Vagina (tissue), 2 donors: Measurements from ENCODE around the gene PCGF3. TPM values are rescaled to one million over a fixed set of nuclear protein-coding genes. Genes with fewer than 3 reads are reported as not detected.

Source experiments
- DNase-seq, 2 donors: peaks; one replicate each; pipeline ENCODE4 v3.0.0-alpha.2; 2017; ENCODE audit errors: extremely low spot score in 2 of 2
- H3K27ac ChIP-seq: fragments of 200-600 bp; sonication (generic); one replicate; pipeline ENCODE4 v1.5.1; 2019
- H3K27me3 ChIP-seq: fragments of 200-600 bp; sonication (generic); one replicate; pipeline ENCODE4 v1.5.1; 2019
- H3K36me3 ChIP-seq, 2 donors: fragments of 200-600 bp; sonication (generic); one replicate each; pipeline ENCODE4 v1.5.1; 2017 to 2019
- H3K4me1 ChIP-seq: fragments of 200-600 bp; sonication (generic); one replicate; pipeline ENCODE4 v1.5.1; 2019
- H3K4me3 ChIP-seq, 2 donors: fragments of 200-600 bp; sonication (generic); 1 replicate in 1 of 2; 2 replicates in 1 of 2; pipeline ENCODE4 v1.5.1; 2016 to 2019
- H3K9me3 ChIP-seq: fragments of 200-600 bp; sonication (generic); one replicate; pipeline ENCODE4 v1.5.1; 2019
- POLR2A ChIP-seq, 2 donors: fragments of 450-650 bp; IDR thresholded peaks; one replicate each; pipeline ENCODE4 v1.6.1; 2017; ENCODE audit warnings: antibody characterized with exemption in 2 of 2, mild to moderate bottlenecking in 2 of 2, moderate library complexity in 2 of 2
- POLR2AphosphoS5 ChIP-seq, 2 donors: sonication (generic); formaldehyde crosslinking; IDR thresholded peaks; one replicate each; pipeline ENCODE4 v1.9.0; 2017; ENCODE audit warnings: antibody characterized with exemption in 2 of 2, mild to moderate bottlenecking in 2 of 2, low read depth in 1 of 2; ENCODE audit not compliant: insufficient read depth in 1 of 2
- intact Hi-C: fragments of 100-400 bp; cut with DNase I; formaldehyde crosslinking; loops from one replicate; pipeline ENCODE4 v1.15.1; 2023
- total RNA-seq: library from RNA; depleted of rRNA; stranded (reverse); fragments of >200 nt; gene quantifications from one replicate; pipeline ENCODE4 v1.2.3, GENCODE V29; 2016
- TF ChIP-seq, protein P1 (sequence below), 3 experiments: fragments of 450-650 bp in 2 of 3; fragments of 200-600 bp in 1 of 3; sonication (generic) in 1 of 3; IDR thresholded peaks; one replicate each; pipeline ENCODE4 v1.5.1; 2017 to 2019; ENCODE audit warnings: antibody characterized with exemption in 3 of 3, mild to moderate bottlenecking in 2 of 3, moderate library complexity in 2 of 3

The PCGF3 gene
- total RNA-seq, 1 donor from 2014 or later, result 64.8 TPM

DNA sequence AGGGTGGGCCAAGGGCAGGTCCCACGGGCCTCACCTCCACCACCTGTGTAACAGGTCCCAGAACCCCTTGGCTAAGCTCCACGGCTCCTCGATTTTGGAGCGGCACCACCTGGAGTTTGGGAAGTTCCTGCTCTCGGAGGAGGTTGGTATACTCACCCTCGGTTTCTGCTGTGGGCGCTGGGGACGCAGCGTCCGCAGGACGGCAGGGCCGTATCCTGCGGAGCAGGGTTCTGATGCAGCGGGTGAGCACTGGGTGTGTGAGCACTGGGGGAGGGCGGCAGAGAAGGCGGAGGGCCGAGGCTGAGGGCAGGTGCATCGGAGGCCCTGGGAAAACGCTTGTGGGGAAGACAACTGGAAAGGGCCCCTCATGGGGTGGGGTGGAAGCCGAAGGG is 42.6 kb upstream of the PCGF3 start:
- no peaks in the 10 kb centered on the region for H3K9me3 ChIP-seq
- no peaks in the 10 kb centered on the region for H3K27me3 ChIP-seq
- H3K27ac ChIP-seq, result peak overlapping the region; percentile 27
- TF ChIP-seq POLR2AphosphoS5 (IDR thresholded peaks at IDR 0.05; ENCODE audit: insufficient read depth in 1 of 2, low read depth in 1 of 2) (no peak), POLR2A (IDR thresholded peaks at IDR 0.05) (no peak)
- TF ChIP-seq, protein P1, sequence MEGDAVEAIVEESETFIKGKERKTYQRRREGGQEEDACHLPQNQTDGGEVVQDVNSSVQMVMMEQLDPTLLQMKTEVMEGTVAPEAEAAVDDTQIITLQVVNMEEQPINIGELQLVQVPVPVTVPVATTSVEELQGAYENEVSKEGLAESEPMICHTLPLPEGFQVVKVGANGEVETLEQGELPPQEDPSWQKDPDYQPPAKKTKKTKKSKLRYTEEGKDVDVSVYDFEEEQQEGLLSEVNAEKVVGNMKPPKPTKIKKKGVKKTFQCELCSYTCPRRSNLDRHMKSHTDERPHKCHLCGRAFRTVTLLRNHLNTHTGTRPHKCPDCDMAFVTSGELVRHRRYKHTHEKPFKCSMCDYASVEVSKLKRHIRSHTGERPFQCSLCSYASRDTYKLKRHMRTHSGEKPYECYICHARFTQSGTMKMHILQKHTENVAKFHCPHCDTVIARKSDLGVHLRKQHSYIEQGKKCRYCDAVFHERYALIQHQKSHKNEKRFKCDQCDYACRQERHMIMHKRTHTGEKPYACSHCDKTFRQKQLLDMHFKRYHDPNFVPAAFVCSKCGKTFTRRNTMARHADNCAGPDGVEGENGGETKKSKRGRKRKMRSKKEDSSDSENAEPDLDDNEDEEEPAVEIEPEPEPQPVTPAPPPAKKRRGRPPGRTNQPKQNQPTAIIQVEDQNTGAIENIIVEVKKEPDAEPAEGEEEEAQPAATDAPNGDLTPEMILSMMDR (IDR thresholded peaks at IDR 0.05), result no peak
- peak overlapping the region; percentile 61 to 71 for H3K4me3 ChIP-seq
- intact Hi-C loops, result no loop called here
- no peak for DNase-seq
- H3K36me3 ChIP-seq, result no peaks in the 10 kb centered on the region
- peaks cover 17% of the 10 kb centered on the region for H3K4me1 ChIP-seq

DNA sequence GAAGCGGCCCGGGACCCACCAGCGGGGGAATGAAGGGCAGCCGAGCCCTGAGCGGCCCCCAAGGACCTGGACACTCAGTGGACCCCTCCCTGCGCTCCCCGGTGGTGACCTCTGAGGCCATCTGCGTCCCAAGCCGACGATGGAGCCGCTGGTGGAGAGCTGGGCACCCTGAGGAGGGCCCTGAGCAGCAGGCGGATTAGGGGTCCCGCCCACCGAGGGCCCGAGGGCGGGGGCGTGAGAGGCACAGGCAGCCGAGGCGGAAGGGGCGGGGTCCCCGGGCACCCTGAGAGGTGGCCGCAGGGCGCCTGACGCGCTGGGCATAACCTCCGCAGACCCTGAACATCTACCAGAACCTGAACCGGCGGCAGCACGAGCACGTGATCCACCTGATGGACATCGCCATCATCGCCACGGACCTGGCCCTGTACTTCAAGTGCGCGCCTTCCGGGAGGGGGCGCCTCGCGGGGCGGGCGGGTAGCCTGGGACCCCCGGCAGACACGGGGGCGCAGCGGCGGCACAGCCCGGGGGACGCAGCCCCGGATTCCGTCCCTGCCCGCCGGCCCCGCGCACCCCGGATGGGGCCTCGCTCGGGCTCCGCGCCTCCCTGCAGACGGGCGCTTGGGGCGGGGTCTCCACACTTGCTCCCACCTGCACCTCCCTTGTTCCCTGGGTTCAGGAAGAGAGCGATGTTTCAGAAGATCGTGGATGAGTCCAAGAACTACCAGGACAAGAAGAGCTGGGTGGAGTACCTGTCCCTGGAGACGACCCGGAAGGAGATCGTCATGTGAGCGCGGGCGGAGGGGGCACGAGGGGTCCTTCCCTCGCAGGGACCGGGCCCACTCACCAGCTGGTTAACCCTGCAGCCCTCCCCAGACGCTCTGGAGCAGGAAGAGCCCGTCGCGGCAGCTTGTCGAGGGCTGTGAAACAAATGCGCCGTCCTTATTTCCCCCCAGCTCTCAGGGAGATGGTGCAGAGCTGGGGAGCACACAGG is 41.9 kb upstream of the PCGF3 start:
- Histone ChIP-seq H3K36me3 (no peaks in the 10 kb centered on the region), H3K9me3 (no peaks in the 10 kb centered on the region), H3K27ac (peak overlapping the region; percentile 27), H3K27me3 (no peaks in the 10 kb centered on the region), H3K4me3 (peak overlapping the region; percentile 61 to 71), H3K4me1 (peaks cover 17% of the 10 kb centered on the region)
- no peak for DNase-seq
- intact Hi-C loops, result no loop called here
- TF ChIP-seq POLR2A (IDR thresholded peaks at IDR 0.05) (no peak), POLR2AphosphoS5 (IDR thresholded peaks at IDR 0.05; ENCODE audit: insufficient read depth in 1 of 2, low read depth in 1 of 2) (no peak)
- TF ChIP-seq, protein P1 (IDR thresholded peaks at IDR 0.05), result no peak

DNA sequence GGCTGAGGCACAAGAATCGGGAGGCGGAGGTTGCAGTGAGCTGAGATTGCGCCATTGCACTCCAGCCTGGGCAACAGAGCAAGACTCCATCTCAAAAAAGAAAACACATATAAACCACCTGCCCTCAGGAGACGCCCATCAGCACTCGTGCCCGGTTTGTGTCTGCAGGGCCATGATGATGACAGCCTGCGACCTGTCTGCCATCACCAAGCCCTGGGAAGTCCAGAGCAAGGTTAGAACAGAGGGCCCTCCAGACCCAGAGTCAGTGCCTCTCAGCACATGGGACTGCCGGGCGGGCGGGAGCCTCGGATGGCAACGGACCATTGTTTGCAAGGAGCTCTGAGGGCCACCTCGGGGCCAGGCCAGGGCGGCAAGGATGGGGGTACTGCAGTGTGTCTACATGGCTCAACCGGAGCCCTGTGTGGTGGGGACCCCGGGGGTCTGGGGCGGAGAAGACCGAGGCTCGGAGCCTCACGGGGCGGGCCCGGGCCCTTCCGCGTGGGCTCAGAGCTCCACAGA is 40.9 kb upstream of the PCGF3 start:
- no peak overlapping the region for H3K27ac ChIP-seq
- TF ChIP-seq POLR2A (IDR thresholded peaks at IDR 0.05), result no peak
- TF ChIP-seq POLR2AphosphoS5 (IDR thresholded peaks at IDR 0.05; ENCODE audit: insufficient read depth in 1 of 2, low read depth in 1 of 2), result no peak
- TF ChIP-seq, protein P1 (IDR thresholded peaks at IDR 0.05), result no peak
- no peaks in the 10 kb centered on the region for H3K9me3 ChIP-seq
- H3K4me1 ChIP-seq, result peaks cover 17% of the 10 kb centered on the region
- no peaks in the 10 kb centered on the region for H3K36me3 ChIP-seq
- no peak for DNase-seq
- intact Hi-C loops, result no loop called here
- H3K27me3 ChIP-seq, result no peaks in the 10 kb centered on the region
- H3K4me3 ChIP-seq, result peak overlapping the region in 1 of 2 donors; percentile 71

DNA sequence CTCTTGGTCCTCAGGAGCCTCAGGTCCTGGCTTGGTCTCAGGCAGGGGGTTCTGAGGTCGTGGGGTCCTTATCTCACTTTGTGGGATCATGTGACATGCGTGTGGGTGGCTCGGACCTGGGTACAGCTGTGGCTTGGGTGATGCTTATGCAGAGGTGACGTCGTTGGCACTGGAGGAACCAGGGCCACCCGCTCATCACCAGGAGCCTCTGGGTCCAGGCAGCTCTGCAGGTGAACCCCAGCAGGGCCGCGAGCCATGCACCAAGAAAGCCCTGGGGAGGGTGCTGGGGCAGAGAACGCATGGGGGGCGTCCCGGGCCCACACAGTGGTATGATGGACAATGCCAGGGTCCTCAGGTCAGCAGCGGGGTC is 40.3 kb upstream of the PCGF3 start:
- no peak overlapping the region for H3K4me3 ChIP-seq
- H3K36me3 ChIP-seq, result no peaks in the 10 kb centered on the region
- intact Hi-C loops, result no loop called here
- DNase-seq, result no peak
- TF ChIP-seq POLR2A (IDR thresholded peaks at IDR 0.05), result no peak
- TF ChIP-seq, protein P1 (IDR thresholded peaks at IDR 0.05), result no peak
- TF ChIP-seq POLR2AphosphoS5 (IDR thresholded peaks at IDR 0.05; ENCODE audit: insufficient read depth in 1 of 2, low read depth in 1 of 2), result no peak
- no peaks in the 10 kb centered on the region for H3K9me3 ChIP-seq
- no peak overlapping the region for H3K27ac ChIP-seq
- H3K4me1 ChIP-seq, result peaks cover 17% of the 10 kb centered on the region
- H3K27me3 ChIP-seq, result no peaks in the 10 kb centered on the region
